CD4-positive, alpha-beta T cell treated with Interleukin-6 for 4 hours (primary cell): ENCODE results near the gene ZP2.
A peak's percentile ranks its signal among the peaks of the same experiment; 100 is the strongest.
"Not testable (repeated sequence)": the region's sequence is repeated elsewhere in the genome, so short reads cannot be mapped to it uniquely, and the experiment has no call there.

Source experiments
- DNase-seq: peaks from one replicate; pipeline ENCODE4 v3.0.0-alpha.2; 2020; ENCODE audit warnings: mixed read lengths

ZP2 gene

DNA sequence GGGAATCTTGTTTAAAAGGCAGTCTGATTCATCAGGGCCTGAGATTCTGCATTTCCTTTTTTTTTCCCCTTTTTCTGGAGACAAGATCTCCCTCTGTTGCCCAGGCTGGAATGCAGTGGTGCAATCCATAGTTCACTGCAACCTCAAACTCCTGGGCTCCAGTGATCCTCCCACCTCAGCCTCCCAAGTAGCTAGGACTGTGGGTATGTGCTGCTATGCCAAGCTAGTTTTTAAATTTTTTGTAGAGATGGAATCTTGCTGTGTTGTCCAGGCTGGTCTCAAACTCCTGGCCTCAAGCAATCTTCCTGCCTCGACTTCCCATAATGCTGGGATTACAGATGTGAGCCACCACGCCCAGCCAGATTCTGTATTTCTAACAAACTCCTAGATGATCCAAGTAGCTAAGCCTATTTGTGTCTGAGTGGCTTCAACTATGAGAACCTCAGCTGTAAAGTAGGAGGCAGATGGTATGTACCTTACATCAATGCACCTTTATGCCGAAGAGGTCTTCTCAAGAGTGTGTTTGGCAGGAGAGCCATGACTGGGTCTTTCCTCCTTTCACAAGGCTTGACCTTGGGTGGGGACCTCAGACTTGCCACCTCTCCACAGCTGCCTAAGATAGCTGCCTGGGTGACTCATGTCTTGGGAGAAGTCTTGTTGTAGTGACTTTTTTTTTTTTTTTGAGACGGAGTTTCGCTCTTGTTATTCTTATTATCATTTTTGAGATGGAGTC, 42.0 kb downstream of the ZP2 start:
- no peak for DNase-seq

DNA sequence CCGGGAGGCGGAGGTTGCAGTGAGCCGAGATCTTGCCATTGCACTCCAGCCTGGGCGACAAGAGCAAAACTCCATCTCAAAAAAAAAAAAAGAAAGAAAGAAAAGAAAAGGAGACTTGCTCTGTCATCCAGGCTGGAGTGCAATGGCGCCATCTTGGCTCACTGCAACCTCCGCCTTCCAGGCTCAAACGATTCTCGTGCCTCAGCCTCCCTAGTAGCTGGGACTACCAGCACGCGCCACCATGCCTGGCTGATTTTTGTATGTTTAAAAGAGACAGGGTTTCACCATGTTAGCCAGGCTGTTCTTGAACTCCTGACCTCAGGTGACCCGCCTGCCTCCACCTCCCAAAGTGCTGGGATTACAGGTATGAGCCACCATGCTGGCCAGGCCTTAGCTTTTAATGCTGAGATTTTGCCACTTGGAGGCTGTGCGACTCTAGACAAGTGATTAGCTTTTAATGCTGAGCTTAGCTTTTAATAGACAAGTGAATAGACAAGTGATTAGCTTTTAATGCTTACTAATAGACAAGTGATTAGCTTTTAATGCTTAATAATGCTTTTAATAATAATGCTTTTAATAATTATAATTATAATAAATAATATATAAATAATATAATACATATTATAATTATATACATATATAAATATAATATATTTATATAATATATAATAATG, 43.3 kb downstream of the ZP2 start:
- no peak for DNase-seq

DNA sequence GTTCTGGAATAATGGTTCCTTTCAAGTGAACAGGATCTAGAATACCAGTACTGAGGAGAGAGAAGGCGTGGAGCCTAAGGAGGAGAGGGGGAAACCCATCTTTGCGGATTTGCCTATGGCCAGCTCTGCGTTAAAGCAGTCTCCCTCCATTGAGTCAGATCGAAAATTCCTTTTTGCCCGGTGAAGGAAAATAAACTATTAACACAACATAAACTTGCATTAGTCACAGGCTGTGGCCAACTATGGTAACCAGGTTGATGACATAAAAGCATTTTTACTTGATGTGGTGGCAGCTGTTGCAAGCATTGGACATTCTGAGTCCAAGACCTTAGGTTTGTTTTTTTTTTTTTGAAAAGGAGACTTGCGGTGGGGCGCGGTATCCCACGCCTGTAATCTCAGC, 44.0 kb downstream of the ZP2 start:
- no peak for DNase-seq

DNA sequence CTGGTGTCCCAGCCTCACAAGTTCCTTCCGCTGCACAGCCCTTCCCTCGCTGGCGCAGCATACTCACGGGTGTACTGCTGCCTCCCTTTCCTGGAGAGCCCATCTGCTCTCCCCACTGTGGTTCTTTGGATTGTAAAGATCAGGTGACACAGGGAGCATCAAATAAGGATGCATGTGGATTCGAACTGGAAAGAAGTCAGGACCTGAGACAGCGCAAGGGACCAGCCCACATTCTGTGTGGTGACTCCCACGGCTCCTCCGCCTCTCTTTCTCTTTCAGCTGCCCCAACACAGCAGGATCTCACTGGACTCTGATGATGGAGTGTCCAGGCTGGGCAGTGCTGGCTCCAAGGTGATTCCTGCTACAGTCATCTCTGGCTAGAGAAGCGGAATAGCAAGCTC, 44.8 kb downstream of the ZP2 start:
- no peak for DNase-seq

DNA sequence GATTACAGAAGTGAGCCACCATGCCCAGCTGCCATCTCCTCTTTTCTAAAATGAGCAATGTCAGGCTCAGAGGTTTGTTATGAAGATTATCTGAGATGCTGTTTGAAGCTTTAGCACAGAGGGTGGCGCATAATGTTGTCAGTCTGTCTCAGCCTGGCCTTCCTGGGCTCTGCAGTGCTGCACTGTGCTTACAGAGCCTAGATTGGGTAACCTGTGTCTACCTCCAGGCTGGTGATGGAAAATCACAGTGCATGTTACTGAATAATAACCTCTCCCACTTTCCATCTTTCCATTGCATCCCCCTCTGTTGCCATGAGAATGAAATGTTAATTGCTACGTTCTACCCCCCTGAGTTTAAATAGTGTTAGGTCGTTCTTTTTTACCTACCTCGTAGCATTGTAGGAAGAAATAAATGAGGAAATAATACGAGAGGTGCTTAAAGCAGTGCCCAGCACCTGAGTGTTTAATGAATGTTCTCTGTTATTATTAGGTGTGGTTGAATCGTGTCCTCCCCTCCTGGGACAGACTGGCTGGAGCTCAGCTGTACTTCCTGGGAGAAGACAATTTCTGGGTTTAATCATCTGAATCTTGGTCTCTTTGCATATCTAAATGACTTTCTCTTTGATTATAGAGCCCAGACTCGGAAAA, 46.7 kb downstream of the ZP2 start:
- DNase-seq = no peak

DNA sequence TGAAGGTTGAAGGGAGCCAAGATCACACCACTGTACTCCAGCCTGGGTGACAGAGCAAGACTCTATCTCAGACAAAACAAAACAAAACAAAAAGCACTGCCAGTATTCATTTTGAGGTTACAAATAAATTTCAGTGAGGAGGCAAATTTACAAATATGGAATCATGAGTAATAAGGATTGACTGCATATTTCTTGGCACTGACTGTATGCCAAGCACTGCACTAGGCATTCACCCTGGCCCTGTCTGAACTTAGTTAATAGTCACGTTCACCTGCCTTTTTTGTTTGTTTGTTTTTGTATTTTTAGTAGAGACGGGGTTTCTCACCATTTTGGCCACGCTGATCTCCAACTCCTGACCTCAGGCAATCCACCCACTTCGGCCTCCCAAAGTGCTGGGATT, 47.8 kb downstream of the ZP2 start:
- no peak for DNase-seq

DNA sequence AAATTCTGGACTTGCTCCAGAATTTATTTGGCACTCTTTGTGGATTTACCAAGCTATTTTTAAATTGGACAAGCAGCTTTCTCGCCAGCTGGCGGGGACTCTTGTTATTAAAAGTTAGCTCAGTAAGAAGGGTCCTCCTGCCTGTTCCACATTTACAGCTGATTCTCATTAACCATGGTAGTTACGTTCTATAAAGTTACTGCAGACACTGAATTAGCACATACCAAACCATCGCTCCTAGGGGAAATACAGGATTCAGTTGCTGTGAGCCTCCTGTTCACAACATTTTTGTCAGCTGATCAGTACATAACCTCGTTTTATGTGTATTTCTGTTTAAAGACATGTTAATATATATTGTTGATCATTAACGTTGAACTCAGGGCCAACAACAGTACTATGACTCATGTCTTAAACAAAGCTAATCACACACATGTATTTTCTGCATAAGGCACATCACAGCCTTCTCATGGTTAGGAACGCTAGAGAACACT, 48.7 kb downstream of the ZP2 start:
- no peak for DNase-seq

DNA sequence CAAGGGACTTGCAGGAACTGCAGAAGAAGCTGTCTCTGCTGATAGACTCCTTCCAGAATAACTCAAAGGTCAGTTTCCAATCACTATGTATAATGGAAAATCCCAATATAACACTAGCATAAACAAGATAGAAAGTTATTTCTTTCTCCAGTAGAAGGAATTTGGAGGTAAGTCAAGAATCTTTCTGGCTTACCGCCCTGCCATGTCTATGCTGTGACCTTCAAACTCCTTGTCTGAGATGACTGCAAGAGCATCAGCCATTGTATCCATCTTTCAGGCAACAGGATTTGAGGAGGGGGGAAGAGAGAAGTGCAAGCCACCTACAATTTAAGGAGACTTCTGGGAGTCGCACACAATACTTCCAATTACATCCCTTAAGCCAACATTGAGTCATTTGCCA, 50.2 kb downstream of the ZP2 start:
- no peak for DNase-seq

DNA sequence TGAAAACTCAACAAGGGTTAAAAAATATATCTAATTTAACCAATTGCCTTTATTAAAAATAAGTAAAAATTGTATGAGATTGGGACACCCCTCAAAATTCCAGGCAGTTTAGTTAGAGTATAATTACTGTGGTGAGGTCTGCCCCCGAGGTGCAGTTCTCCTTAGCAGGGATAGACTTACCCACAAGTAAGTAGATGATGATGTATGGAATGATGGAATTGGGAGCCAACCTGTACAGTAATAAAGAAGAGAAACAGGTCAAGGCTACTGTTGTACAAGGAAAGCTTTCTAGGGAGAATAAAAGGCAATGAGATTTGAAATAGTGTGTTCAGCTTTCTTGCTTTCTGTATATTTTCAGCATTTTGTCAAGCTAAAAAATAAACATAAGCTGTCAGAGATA, 51.1 kb downstream of the ZP2 start:
- DNase-seq = no peak

DNA sequence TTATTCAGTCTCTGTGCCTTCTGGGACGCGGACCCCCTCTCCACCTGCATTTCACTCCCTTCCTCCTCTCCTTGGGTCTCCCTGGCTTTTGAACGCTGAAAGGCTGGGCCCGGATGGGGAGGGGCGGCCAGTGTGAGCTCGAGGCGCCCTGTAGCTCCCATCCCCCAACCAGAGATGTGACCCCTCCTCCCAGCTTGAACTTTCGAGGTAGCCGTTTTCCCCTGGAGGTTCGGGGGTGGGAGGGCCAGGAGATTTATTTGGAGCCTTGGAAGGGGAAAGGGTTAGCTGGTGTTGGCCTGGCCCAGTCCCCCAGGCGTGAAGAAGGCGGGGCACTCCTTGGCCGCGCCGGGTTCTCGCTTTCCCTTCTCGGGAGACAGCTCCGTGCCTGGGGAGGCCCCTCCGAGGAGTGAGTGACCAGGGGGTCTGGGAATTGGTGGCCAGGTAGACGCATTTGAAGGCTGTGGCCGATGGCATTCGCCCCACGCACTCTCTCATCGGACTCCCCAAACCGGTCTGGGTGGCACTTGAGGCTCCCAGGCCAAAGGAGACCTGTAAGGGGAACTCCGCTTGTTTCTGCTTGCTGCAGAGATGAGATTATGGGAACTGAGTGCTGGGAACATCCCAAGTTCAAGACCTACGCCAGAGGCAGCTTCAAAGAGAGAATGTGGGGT, 52.0 kb downstream of the ZP2 start:
- DNase-seq = peak; percentile 46

DNA sequence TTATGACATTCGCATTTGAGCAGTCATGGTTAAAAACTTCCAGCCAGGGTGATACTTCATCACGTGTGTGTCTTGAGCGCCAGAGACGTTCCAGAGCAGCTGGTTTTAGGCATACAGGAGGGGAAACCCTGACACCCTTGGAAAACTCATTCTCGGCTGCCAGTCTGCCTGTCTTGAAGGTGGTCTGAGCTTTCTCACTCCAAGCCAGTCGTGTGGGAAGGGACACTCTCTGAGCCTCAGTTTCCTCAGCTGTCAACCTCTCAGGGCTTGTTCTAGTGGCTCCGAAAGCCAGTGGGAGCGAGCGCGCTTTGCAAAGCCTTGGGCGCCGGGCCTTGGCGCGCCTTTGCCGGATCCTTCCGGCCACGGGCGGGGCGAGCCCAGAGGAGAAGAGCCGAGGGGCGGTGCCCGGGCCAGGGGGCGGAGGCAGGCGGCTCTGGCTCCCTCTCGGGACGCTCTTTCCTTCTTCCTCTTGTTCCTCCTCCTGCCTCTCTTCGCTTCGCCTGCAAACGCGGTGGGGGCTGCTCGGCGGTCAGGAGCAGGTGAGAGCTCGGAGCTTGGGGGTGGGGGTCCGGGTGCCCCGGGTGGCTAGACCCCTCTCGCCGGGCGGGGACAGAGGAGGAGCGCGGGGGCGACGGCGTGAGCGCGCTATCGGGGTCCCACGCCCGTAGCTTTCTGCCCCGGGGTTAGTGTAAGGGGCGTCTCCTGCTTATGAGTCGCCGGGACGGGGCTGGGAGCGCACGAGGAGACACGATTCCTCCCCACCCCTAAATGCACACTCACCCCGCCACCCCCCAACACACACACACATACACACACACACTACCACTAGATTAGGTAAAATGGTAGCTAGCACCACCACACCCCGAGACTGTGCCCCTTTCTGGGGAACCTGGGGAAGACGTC, 52.9 kb downstream of the ZP2 start, which contains the start of gene LDAF1:
TSS of gene LDAF1 (plus strand) at position 467 of the 903 bp plus-strand sequence. CDS start 2,509 bp downstream, outside the sequence.
- peak; percentile 86 for DNase-seq

DNA sequence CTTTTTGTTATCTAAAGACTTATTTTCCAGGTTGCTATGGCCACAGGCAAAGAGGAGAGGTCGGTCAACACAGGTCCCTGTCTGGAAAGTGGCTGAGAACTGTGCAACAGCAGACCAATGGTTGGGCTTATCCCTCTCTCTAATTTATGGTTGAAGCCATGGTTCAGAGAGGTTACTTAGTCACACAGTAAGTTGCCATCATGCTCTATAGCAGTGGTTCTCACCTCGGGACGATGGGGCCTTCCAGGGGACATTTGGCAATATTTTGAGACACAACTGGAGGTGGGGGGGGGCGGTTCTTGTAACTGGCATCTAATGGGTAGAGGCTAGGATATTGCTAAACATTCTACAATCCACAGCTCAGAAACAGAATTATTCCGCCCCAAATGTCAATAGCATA, 53.7 kb downstream of the ZP2 start:
- no peak for DNase-seq

DNA sequence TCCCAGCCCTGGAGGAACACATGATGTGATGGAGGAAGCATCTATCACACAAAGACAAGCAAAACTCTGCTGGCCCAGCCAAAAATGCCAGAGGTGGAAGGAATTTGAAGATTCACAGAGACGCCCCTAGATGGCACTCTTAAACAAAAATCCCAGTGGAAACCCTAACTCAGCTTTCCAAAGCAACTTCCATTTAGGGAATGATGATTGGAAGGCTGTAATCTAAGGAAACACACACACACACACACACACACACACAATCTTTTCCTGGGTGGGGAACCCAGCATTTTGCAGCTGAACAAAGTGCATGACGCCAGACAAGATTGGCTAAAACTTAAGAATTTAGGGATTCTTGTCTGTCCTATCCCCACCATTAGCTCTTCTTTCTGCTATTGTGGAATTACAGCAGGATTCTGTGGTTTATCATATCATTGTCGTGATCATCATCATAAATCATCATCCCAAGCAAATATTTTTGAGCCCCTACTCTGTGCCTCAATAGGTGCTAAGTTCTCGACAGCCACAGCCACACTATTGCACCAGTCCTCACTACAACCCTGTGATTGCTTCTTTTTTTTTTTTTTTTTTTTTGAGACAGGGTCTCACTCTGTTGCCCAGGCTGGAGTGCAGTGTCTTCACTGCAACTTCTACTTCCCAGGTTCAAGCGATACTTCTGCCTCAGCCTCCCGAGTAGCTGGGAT, 54.5 kb downstream of the ZP2 start:
- peak; percentile 23 for DNase-seq

DNA sequence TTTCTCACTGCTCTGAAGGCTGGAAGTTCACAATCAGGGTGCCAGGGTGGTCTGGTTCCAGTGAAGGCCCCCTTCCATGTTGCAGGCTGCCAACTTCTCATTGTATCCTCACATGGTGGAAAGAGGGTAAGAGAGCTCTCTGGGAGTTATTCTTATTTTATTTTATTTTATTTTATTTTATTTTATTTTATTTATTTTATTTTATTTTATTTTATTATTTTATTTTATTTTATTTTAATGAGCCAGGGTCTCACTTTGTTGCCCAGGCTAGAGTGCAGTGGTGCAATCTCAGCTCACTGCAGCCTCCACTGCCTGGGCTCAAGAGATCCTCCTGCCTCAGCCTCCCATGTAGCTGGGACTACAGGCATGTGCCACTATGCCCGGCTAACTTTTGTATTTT, 55.4 kb downstream of the ZP2 start:
- not testable (repeated sequence) for DNase-seq

DNA sequence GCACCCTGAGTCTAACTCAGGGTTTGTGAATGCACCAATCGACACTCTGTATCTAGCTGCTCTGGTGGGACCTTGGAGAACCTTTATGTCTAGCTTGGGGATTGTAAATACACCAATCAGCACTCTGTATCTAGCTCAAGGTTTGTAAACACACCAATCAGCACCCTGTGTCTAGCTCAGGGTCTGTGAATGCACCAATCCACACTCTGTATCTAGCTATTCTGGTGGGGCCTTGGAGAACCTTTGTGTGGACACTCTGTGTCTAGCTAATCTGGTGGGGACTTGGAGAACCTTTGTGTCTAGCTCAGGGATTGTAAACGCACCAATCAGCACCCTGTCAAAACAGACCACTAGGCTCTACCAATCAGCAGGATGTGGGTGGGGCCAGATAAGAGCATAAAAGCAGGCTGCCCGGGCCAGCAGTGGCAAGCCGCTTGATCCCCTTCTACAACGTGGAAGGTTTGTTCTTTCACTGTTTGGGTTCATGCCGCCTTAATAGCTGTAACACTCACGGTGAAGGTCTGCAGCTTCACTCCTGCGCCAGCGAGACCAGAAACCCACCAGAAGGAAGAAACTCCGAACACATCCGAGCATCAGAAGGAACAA, 58.1 kb downstream of the ZP2 start:
- not testable (repeated sequence) for DNase-seq

DNA sequence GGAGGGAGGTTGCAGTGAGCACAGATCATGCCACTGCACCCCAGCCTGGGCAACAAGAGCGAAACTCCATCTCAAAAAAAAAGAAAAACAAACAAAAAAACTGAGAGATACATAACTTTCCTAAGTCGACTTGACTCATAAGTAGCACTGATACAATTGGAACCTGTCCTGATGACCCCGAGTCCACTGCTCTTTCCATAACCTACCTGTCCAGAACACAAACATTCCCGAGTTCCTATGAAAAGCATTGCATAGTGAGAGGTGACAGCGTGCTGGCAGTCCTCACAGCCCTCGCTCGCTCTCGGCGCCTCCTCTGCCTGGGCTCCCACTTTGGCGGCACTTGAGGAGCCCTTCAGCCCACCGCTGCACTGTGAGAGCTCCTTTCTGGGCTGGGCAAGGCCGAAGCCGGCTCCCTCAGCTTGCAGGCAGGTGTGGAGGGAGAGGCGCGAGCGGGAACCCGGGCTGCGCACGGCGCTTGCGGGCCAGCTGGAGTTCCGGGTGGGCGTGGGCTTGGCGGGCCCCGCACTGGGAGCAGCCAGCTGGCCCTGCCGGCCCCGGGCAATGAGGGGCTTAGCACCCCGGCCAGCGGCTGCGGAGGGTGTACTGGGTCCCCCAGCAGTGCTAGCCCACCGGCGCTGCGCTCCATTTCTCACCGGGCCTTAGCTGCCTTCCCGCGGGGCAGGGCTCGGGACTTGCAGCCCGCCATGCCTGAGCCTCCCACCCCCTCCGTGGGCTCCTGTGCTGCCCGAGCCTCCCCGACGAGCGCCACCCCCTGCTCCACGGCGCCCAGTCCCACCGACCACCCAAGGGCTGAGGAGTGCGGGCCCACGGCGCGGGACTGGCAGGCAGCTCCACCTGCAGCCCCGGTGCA, 59.0 kb downstream of the ZP2 start:
- not testable (repeated sequence) for DNase-seq

DNA sequence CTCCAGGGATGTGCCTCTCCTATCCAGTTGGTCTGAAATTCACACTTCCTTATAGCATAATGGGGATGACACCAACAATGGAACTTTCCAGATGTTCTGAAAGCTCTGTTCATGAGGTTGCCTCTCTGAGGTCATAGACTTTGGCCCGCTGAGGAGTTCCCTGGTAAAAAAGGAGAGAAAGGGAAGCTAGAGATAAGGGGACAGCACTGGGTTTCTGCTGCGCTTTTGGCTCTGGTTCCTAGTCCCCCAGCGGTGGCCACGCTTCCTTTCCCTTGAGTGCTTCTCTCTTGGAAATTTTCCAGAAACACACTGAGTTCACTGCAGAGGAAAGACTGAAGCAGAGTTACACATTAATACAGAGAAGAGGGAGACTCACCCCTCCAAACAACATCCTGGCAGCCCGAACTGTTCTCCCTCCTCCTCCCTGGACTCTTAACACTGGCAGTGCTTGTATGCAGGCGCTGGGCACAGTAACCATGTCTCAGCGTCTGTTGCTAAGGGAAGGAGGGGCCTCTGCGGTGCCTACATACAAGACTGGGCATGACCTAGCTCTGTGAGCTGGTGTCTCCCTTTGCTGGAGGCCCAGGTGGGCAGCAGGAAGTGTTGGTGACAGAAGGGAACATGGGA, 60.9 kb downstream of the ZP2 start, which contains the start of gene DNAH3:
TSS of gene DNAH3 (minus strand) at position 472 of the 627 bp plus-strand sequence. CDS start 527 bp downstream, outside the sequence.
- no peak for DNase-seq
